Hippocampal formation (tissue), 2 donors: ENCODE measurements around the gene KLK7.
"Not testable (repeated sequence)": the region's sequence is repeated elsewhere in the genome, so short reads cannot be mapped to it uniquely, and the experiment has no call there.

Source experiments
- DNase-seq, 2 donors: peaks; one replicate each; lab custom pipeline; 2025; lab: John Stamatoyannopoulos, UW

KLK7 gene

DNA sequence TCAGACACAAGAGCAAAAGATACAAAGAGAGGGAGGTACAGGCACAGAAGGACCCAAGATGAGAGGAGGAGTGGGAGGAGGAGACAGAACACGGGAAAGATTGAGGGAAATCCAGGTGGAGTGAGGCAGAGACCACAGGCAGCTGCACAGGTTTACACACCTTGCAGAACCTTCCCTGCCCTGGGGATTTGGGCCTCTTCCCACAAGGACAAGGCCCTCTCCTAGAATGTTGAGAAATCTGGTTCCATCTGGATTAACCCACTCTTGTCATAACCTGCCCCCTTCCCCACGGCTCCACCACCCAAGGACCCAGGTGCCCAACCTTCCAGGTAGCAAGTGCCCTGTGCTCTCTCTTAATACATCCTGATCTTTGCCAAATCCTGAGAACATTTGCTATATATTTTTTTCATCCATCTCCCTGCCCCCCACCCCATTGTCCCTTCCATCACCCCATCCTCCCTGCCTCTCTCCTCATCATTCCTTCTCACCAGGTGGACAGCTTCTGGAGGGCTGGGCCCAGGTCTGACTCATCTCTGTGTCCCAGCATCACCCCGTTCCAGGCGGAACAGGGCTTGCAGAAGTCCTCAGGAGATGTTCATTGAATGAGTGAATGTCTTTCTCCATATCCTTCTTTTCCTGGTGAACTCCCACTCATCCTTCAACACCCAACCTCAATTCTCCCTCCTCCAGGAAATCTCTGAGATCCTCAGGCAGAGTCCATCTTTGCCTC lies 26.5 kb upstream of the KLK7 start:
- no peak for DNase-seq

DNA sequence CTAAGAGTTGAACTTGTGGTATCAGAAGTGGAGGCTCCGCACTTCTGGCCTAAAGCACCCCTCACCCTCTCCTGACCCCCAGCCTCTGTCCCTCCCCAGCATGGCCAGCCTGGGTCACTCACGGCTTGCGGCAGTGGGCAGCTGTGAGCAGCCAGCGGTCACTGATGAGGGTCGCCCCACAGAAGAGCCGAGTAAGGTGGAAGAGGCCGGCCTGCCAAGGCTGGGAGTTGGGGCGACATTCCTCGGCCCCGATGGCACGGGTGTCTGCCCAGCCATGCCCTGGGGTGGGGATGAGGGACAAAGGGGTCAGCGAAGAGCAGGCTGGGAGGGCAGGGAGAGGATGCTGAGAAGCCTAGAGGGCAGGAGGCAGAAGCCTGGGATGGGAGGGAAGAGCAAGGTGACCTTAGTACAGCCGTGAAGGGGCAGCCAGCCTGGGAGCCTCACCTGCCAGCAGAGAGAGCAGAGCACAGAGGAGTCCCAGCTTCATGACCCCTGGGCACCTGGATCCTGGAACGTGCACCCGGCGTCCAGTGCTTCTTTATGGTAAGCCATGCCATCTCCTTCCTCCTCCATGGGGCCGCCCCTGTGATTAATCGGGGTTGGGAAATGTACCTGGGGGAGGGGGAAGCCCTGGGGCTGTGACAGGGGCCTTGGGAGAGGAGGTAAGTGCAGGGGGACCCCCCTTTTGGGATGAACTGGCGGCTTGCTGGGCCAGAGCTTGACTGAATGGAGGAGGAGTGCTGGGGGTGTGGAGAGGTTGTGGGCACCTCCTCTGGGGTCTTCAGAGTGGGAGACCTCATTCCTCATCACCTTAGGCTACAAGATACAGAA lies 25.6 kb upstream of the KLK7 start:
- DNase-seq, result no peak

DNA sequence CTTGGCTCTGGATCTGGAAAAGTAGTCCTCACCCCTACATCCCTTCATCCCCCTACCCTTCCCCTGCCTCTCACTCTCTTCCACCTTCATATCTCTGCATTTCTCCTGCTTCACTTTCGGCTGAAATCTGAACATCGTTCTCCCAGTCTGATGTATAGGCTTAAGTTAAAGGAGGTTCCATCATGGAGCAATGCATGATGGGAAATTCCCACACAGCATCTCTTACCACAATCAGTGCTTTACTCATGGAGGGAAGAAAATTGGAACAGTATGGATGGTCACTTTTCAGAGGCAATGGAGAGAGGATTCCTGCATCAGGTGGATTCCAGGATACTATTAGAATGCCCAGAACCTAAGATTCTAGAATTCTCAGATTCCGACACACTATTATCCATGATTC lies 23.8 kb upstream of the KLK7 start:
- DNase-seq, result no peak

DNA sequence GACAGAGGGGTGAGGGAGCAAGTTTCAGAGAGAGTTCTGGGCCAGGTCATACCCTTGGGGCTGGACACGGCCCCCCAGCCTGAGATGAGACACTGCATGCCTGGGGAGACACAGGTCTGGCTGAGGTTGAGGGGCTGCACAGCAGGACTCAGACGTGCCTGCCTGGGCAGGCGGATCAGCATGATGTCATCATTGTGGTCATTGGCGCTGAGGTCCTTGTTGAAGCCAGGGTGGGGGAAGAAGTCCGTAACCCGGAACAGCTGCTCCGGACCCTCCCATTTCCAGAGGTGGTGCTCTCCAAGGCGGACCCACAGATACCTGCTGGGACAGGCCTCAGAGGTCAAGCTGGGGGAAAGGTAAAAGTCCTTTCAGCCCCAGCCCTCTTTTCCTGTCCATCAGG lies 22.7 kb upstream of the KLK7 start:
- DNase-seq, result no peak

DNA sequence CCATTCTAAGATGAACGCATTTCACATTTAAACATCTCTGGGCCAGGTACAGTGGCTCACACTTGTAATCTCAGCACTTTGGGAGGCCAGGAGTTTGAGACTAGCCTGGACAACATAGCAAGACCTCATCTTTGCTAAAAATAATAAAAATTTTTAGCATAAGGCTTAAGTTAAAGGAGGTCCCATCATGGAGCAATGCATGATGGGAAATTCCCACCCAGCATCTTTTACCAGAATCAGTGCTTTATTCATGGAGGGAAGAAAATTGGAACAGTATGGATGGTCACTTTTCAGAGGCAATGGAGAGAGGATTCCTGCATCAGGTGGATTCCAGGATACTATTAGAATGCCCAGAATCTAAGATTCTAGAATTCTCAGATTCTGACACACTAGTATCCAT lies 21.5 kb upstream of the KLK7 start:
- no peak for DNase-seq

DNA sequence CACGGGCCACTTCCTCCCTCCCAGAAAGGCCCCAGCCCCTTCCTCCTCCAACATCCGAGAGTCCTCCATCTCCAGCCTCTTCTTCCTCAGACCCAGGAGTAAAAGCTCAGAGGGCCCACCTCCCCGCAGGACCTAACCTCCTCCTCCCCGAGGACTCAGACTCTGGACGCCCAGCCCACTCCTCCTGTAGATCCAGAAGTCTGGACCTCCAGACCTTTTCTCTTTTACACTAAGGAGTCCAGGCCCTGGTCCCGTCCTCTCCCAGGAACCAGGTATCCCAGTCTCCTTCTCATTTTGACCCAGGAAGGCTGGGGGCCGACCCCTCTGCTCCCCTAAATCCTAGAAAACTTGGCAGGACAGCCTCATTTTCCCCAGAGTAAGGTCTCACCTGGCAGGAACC lies 19.6 kb upstream of the KLK7 start:
- DNase-seq, result no peak

DNA sequence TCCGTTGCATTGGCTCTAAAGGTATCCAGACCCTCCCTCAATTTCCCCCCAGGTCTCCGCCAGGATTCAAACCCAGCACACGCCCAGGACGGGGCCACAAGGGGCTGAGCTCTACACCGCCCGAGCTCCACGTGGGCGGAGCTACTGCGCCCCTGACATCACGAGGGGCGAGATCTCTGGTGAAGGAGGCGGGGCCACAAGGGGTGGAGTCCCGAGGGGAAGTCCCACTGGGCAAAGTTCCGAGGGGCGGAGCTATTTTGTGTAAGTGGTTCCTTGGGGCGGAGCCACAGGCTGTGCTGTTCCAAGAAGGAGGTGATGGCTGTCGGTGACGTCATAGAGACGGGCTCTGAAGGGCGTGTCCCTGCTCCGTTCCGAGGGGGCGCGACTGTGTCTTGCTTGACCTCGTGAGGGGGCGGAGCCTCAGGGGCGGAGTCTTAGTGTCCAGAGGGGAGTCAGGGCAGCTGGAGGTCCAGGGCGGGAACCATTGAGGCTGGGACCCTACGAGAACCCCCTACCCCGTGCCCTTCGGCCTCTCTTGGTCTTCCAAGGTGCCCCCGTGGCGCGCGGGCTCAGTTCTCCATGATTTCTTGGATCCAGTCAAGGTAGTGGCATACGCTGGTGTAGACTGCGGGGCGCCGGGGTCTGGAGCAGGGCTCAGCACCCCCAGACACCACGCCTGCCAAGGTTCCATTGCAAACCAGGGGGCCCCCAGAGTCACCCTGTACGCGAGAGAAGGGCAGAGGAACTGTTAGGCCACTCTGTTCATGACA lies 19.0 kb upstream of the KLK7 start:
- no peak for DNase-seq

DNA sequence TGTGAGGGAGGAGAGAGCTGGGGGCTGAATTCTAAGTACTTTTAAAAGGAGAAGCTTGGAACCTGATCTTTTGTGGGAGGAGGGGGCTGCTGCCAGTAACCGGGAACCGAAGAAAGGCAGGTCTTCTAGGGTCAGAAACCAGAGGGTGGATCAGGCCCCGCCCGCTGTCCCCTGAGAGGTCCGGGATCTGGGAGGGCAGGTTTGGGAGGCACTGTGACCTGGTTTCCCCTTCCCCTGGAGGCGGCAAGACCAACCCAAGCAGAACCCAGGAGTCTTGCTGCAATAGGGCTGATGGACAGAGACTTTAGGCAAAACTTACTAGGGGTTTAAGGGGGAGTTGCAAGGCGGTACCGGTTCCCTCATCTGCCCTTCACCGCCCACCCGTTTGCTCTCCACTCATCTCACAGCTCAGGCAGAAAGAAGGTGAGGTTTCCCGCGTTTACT lies 18.4 kb upstream of the KLK7 start:
- DNase-seq, result no peak

DNA sequence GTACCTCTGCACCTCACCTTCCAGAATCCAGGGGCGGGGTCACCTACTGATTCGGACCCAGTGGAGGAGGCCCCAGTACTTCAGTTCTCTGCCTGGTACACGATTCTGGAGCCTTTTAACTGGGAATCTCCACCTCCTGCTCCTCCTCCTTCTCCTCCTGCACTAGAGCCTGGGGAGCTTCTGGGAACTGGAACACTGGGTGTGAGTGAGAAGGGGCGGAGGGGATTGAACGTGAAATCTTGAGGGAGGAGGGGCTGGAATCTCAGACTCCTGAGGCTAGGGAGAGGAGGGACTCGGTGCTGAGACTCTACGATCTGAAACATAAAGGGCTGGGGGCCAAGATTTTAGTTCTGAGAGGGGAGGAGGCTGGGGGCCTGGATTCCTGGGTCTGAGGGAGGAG lies 17.8 kb upstream of the KLK7 start, which contains the start of gene KLK8:
Gene KLK8 (minus strand): TSS at position 90 of the 400 bp plus-strand sequence. CDS start 437 bp downstream, outside the sequence.
- DNase-seq, result no peak

DNA sequence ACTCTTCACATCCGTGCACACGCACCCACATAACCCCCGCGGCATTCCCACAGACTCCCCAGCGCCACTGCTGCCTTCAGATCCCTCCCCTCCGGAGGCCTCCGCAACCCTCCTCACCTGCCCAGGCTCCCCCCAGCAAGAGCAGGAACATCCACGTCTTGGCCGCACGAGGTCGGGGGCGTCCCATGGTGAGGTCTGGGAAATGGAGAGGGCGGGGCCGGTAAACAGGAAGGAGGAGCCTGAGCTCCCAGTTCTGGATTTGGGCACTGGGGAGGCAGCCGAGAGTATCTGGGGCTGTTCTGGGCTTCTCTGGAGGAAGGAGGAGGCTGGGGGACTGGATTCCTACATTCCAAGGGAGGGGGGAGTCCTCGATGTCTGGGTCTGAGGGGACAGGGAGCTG lies 17.3 kb upstream of the KLK7 start:
- DNase-seq, result no peak

DNA sequence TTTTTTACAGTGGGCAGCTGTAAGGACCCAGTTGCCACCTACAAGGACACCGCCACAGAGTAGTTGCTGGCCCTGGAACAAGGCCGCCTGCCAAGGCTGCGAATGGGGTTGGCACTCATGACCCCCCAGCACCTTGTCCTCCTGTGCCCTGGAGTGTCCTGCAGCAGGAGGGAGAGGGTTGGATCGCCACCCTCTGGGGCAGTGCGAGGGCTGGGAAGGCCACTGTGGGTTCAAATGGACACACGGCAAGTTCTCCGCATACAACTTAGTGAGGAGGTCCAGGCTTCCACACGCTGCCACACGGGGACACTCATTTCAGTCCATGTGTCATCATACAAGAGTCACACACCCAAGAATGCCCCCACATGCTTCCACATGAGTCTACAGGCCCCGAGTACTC lies 16.7 kb upstream of the KLK7 start:
- DNase-seq, result no peak

DNA sequence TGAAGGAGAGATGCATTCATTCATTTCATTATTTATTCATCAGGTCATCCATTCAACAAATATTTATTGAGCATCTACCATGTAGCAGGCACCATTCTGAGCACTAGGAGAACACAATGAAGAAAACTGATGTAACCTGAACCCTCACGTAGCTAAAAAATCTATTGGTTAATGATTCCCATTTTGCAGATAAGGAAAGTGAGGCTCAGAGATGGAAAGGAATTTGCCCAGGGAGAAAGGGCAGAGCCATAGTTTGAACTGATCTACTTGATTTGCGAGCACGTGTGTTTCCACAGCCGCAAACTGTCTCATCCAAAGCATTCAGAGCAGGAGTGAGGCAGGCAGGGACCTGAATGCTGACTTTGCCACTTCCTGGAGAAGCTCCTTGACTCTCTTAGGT lies 15.0 kb upstream of the KLK7 start:
- DNase-seq, result no peak

DNA sequence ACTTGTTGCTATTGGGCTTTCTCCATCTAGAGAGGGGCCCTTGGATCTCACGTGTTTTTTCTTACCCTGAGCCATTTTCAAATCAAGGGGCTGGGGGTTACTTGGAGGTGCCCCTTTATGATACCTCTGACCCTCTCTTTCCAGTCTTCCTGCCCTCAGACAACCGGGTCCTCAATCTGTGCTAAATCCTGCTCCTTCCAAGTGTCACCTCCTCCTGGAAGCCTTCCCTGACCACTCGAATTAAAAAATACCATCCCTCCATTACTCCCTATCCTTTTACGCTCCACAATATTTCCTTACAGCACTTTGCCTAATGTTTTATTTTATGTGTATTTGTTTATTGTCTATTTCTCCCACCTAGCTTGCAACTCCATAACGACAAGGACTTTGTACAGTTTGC lies 14.3 kb upstream of the KLK7 start:
- DNase-seq, result no peak

DNA sequence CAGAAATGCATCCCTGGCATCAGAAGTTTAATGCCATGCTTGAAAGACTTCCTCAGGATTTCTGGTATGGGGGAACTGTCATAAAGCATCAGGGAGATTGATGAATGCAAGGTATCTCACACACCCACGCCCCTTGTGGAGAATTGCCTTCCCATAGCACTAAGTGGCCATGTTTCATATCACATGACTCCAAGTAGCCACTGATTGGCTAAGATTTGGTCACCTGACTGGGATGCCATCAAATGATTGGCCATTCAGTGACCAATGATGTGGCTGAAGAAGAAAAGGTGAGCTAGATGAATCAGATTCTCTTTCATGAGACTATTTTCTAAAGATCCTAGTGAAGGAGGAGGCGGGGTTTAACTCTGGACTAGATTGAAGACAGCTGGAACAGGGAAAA lies 10.4 kb upstream of the KLK7 start:
- no peak for DNase-seq

DNA sequence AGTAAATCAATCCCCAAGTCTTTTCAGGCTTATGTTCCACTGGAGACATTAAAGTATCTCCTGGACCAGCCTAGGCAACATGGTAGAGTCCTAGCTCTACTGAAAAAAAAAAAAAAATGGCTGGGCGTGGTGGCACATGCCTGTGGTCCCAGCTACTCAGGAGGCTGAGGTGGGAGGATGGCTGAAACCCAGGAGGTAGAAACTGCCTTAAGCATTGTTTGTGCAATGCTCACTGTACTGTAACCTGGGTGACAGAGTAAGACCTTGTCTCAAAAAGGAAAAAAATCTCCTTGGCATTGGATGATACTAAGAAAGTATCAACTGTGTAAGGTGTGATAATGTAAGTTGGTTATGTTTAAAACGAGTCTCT lies 8.9 kb upstream of the KLK7 start:
- DNase-seq, result no peak

DNA sequence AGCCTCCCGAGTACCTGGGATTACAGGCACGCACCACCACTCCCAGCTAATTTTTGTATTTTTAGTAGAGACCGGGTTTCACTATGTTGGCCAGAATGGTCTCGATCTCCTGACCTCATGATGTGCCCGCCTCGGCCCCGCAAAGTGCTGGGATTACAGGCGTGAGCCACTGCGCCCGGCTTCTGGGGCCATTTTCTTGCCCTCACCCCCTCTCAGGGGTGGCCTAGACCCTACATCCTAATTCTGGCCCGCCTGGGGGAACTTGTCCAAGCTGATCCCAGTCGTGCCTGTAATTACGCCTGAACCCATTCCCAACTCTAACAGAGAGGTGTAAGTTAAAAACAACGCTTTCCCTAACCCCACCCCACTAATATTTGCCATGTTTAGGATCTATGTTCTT lies 699 bp upstream of the KLK7 start:
- not testable (repeated sequence) for DNase-seq

DNA sequence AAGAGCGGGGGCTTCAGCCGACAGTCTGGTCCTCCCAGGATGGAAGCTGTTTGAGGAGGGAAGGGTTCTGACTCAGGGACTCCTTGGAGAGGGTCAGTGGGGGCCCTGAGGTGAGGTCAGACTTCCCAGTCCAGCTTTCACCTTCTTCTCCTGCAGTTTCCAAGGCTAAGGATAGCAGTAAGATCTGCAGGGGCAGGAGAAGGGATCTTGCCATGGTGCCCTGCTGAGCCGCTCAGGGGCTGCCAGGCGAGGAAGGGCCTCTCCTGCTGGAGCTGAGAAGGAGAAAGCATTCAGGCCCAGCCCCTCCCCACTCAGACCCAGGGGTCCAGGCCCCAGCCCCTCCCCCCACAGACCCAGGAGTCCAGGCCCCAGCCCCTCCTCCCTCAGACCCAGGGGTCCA lies 1.5 kb downstream of the KLK7 start:
- DNase-seq, result no peak

DNA sequence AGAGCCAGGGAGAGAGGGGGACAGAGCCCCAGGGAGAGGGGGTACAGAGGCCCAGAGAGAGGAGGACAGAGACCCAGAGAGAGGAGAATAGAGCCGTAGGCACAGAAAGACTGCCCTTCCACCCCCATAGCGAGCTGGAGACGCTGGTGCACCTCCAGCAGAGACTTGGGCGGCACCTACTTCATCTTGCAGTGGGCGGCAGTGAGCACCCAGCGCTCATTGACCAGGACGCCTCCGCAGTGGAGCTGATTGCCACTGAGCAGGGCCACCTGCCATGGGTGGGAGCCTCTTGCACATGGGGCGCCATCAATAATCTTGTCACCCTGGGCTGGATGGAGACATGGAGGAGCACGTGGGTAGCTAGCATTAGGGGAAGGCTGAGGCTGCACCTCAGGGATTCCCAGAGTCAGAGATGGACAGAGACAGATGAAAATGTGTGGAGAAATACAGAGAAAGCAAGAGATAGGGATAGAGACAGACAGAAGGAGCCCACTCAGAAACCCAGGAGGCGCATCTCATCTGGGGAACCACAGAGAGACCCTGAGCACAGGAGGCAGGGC lies 2.0 kb downstream of the KLK7 start:
- DNase-seq, result no peak

DNA sequence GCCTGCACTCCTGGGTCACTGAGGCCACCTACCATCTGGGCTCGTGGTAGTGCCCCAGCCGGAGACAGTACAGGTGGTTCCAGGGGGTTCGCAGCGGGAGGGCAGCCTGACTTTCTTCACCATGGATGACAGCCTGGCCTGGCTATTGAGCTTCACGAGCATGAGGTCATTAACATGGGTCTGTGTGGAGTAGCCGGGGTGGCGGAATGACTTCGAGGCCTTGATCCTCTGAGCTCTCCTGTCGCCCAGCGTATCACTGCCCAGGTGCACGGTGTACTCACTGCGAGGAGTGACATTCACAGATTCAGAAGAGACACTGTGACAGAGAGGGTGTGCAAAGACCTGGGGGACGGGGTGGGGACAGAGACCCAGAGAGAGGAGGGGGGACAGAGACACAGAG lies 3.5 kb downstream of the KLK7 start:
- no peak for DNase-seq

DNA sequence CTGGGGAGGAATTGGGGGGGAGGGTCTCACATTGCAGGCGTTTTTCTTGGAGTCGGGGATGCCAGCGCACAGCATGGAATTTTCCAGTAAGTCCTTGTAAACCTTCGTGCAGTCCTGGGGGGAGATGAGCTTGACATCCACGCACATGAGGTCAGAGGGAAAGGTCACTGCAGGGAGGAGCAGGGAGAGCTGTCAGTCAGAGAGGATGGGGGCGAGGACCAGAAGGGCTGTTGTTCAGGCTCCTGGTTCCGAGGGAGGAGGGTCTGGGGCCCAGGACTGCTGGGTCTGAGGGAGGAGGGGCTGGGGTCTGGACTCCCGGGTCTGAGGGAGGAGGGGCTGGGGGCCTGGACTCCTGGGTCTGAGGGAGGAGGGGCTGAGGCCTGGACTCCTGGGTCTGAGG lies 4.0 kb downstream of the KLK7 start:
- DNase-seq, result no peak

DNA sequence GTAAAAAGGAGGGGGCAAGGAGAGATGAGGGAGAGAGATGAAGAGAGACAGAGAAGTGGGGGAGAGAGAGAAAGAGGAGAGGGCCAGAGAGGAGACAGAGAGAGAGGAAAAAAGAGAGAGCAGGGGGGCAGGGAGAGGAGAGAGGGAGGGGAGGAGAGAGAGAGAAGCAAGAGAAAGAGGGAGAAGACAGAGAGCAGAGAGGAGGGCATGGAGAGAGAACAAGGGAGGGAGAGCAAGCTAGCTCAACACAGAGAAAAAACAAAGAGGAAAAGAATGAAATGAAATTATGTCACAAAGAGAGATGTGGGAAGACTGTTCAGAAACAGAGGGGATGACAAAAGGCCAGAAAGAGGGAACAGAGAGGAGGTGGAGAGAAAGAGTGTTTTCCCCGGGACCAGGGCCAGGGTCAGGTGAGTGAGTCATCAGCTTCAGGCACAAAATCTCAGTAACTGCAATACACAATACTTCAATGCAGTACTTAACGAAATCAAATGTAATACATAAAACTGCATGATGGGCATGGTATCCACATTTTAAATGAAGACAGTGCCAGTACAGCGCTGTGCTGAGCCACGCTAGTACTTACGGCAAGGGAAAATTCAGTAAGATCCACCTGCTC lies 4.8 kb downstream of the KLK7 start:
- DNase-seq, result no peak

DNA sequence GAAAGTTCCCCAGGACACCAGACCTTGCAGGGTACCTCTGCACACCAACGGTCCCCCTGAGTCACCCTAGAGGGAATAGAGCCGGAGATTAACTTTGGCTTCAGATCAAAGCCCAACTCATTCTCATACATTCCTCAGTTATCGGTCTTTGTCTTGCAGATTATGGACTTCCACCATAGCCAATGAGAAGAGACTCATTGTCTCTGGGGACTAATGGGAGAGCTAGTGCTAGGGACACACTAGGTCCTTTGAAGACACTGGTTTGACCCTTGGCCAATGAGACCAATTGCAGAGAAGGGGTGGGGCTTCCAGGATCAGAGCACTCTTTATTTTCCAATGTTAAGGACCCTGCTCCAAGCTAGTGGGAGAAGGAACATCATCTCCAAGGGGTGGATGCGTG lies 6.1 kb downstream of the KLK7 start:
- no peak for DNase-seq
